Activated naive CD8-positive, alpha-beta T cell treated with anti-CD3 and anti-CD28 coated beads, Interleukin-2, amount 10 ng/mL, durations not matched to agents 7 days and 5 days (primary cell): ENCODE results near the gene IGIP. TPM values are rescaled to one million over a fixed set of nuclear protein-coding genes. Genes with fewer than 3 reads are reported as not detected.
A peak's percentile ranks its signal among the peaks of the same experiment; 100 is the strongest.

Experiments
- ATAC-seq: fragments of 150-1000 bp; cut with Tn5 transposase; one replicate; pipeline ENCODE4 v1.10.0; 2021; ENCODE audit warnings: low read depth, moderate library complexity
- POLR2A ChIA-PET: fragments of 350-600 bp; sonication (Branson Sonifier 250); formaldehyde crosslinking; loops from one replicate; lab custom pipeline; 2021; ENCODE audit warnings: antibody characterized with exemption; lab: Charles Lee
- DNase-seq: peaks from one replicate; pipeline ENCODE4 v3.0.0; 2021
- H3K27ac Mint-ChIP-seq: one replicate; pipeline ENCODE4 v1.8.0; 2022; ENCODE audit warnings: mild to moderate bottlenecking, mixed read lengths
- H3K27me3 Mint-ChIP-seq: one replicate; pipeline ENCODE4 v1.8.0; 2022; ENCODE audit warnings: mild to moderate bottlenecking, moderate library complexity, mixed read lengths
- H3K36me3 Mint-ChIP-seq: one replicate; pipeline ENCODE4 v1.8.0; 2021; ENCODE audit warnings: mild to moderate bottlenecking, mixed read lengths
- H3K4me1 Mint-ChIP-seq: one replicate; pipeline ENCODE4 v1.8.0; 2021; ENCODE audit warnings: mixed read lengths
- H3K4me3 Mint-ChIP-seq: one replicate; pipeline ENCODE4 v1.8.0; 2022; ENCODE audit warnings: mild to moderate bottlenecking, moderate library complexity, mixed read lengths
- H3K9me3 Mint-ChIP-seq: one replicate; pipeline ENCODE4 v1.8.0; 2021; ENCODE audit warnings: mixed read lengths
- total RNA-seq, 2 experiments: library from RNA; stranded (reverse); gene quantifications; one replicate each; pipeline ENCODE4 v1.2.3, GENCODE V29; 2021

Gene IGIP
- 1 to 10 TPM; 6.9 to 7.3 TPM for total RNA-seq

DNA sequence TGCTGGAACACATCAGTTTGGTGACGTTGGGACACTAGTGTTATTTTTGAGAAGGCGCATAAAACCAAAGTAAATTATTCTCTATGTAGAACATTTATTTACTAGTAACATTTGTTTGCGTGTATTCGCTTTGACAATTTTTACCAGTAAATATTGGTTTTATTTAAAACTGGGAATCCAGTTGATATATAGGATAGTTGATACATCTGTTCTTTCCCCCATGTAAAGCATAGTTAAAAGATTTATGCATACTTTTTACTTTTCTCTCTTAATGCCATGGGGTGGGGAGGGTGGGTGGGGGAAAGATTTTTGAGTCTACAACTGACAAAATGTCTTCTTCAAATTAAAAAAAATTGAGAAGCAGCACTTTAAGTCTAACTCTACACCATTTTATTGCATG is at the start of gene IGIP:
TSS of gene IGIP (plus strand) at position 301 of the 400 bp plus-strand sequence. CDS start 2,540 bp downstream, outside the sequence.
- DNase-seq, result no peak
- Mint-ChIP-seq H3K4me1 (peaks cover 20% of the 10 kb centered on the region), H3K4me3 (no peak within 1 kb of the TSS), H3K27ac (no peak within 1 kb of the TSS), H3K27me3 (no peaks in the 10 kb centered on the region), H3K36me3 (peaks cover 4% of the 10 kb centered on the region), H3K9me3 (no peaks in the 10 kb centered on the region)
- no peak for ATAC-seq
- POLR2A ChIA-PET, result no interaction called here

GRCh38 chr5:140076142-140076541 is 49.6 kb upstream of the IGIP start:
- no peak for ATAC-seq
- Mint-ChIP-seq H3K27ac (no peak overlapping the region), H3K4me3 (no peak overlapping the region), H3K27me3 (peaks cover 33% of the 10 kb centered on the region), H3K9me3 (no peaks in the 10 kb centered on the region), H3K36me3 (no peaks in the 10 kb centered on the region), H3K4me1 (no peaks in the 10 kb centered on the region)
- POLR2A ChIA-PET, result no interaction called here
- no peak for DNase-seq

- Mint-ChIP-seq H3K4me1 (no peaks in the 10 kb centered on the region), H3K27ac (no peak overlapping the region), H3K27me3 (peaks cover 37% of the 10 kb centered on the region), H3K9me3 (no peaks in the 10 kb centered on the region), H3K4me3 (no peak overlapping the region), H3K36me3 (no peaks in the 10 kb centered on the region)
- ATAC-seq, result no peak
- POLR2A ChIA-PET, result interaction anchor here (0.5 kb wide), 1 partner anchor 67 kb away, joined by 3 read pairs; no protein-coding TSS in a partner anchor
- DNase-seq, result no peak
Observed at GRCh38 chr5:140076788-140077187, 48.9 kb upstream of the IGIP start.

GRCh38 chr5:140083120-140083519 is 42.6 kb upstream of the IGIP start:
- no peak overlapping the region for H3K4me3 Mint-ChIP-seq
- POLR2A ChIA-PET, result no interaction called here
- peaks cover 39% of the 10 kb centered on the region for H3K27me3 Mint-ChIP-seq
- no peak for ATAC-seq
- H3K27ac Mint-ChIP-seq, result no peak overlapping the region
- no peaks in the 10 kb centered on the region for H3K9me3 Mint-ChIP-seq
- no peak for DNase-seq
- H3K4me1 Mint-ChIP-seq, result no peaks in the 10 kb centered on the region
- H3K36me3 Mint-ChIP-seq, result no peaks in the 10 kb centered on the region

DNA sequence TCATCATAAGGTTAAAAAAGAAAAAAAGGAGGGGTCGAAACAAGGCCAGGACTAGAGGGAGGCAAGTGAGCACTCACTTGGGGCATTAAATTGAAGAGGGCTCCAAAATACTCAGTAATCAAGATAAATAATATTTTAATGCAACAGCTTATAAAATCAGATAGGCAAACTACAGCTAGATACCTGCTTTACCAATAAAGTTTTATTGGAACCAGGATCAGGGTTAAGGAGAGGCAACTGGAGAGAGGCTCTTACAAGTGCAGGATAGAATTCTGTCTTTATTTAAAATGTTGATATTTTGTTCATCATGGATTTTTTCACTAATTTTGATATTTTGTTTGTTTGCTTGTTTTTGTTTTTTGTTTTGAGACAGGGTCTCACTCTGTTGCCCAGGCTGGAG is 42.1 kb upstream of the IGIP start:
- H3K9me3 Mint-ChIP-seq, result no peaks in the 10 kb centered on the region
- H3K27me3 Mint-ChIP-seq, result peaks cover 39% of the 10 kb centered on the region
- ATAC-seq, result no peak
- H3K4me1 Mint-ChIP-seq, result no peaks in the 10 kb centered on the region
- POLR2A ChIA-PET, result no interaction called here
- no peak overlapping the region for H3K27ac Mint-ChIP-seq
- H3K4me3 Mint-ChIP-seq, result no peak overlapping the region
- no peak for DNase-seq
- H3K36me3 Mint-ChIP-seq, result no peaks in the 10 kb centered on the region

DNA sequence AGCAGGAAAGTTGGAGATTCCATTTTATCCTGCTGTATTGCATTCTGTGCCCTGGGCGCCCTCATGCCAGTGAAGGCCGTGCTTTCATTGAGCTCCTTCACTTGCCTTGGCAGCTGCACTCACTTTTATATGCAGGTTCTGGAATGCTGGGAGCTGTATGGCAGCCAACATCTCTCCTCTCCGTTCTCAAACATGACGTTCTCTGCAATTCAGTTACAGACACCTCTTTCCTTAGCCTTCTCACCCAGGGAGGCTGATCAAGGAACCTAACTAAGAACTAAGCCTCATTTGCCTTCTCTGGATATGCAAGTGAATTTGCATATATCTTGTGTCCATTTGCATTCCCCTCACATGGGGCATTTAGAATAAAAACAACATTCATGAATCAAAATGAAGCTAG is 41.2 kb upstream of the IGIP start:
- Mint-ChIP-seq H3K9me3 (peaks cover 4% of the 10 kb centered on the region), H3K36me3 (no peaks in the 10 kb centered on the region), H3K27me3 (peaks cover 43% of the 10 kb centered on the region), H3K4me3 (no peak overlapping the region), H3K27ac (no peak overlapping the region), H3K4me1 (no peaks in the 10 kb centered on the region)
- ATAC-seq (no peak), DNase-seq (no peak)
- POLR2A ChIA-PET, result no interaction called here

DNA sequence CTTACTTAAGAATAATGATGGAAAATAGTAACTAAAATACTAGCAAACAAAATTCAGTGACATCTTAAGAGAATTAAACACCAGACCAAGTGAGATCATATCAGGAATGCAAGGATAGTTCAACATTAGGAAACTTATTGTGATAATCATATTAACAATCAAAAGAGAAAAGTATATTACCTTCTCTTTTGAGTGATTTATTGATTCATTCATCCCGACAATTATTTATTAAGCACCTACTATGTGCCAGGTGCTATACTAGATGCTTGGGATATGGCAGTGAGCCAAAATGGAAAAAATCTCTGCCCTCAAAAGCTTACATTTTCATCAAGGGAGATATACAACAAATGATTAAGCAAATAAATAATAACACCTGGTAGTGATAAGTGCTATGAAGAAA is 35.5 kb upstream of the IGIP start:
- ATAC-seq (no peak), DNase-seq (no peak)
- no peaks in the 10 kb centered on the region for H3K4me1 Mint-ChIP-seq
- H3K27ac Mint-ChIP-seq, result no peak overlapping the region
- H3K27me3 Mint-ChIP-seq, result peaks cover 24% of the 10 kb centered on the region
- peaks cover 15% of the 10 kb centered on the region for H3K9me3 Mint-ChIP-seq
- POLR2A ChIA-PET, result no interaction called here
- H3K4me3 Mint-ChIP-seq, result no peak overlapping the region
- no peaks in the 10 kb centered on the region for H3K36me3 Mint-ChIP-seq

GRCh38 chr5:140093179-140093578 is 32.6 kb upstream of the IGIP start:
- no peak overlapping the region for H3K27ac Mint-ChIP-seq
- H3K4me3 Mint-ChIP-seq, result no peak overlapping the region
- H3K4me1 Mint-ChIP-seq, result no peaks in the 10 kb centered on the region
- peaks cover 15% of the 10 kb centered on the region for H3K9me3 Mint-ChIP-seq
- no peak for ATAC-seq
- H3K36me3 Mint-ChIP-seq, result no peaks in the 10 kb centered on the region
- peaks cover 20% of the 10 kb centered on the region for H3K27me3 Mint-ChIP-seq
- POLR2A ChIA-PET, result interaction anchor here (1.4 kb wide), 1 partner anchor 15 kb away, joined by 6 read pairs; no protein-coding TSS in a partner anchor
- DNase-seq, result no peak

- POLR2A ChIA-PET, result no interaction called here
Observed at GRCh38 chr5:140093866-140094265, 31.9 kb upstream of the IGIP start.

GRCh38 chr5:140094889-140095288 is 30.8 kb upstream of the IGIP start:
- H3K4me3 Mint-ChIP-seq, result no peak overlapping the region
- no peak for DNase-seq
- H3K9me3 Mint-ChIP-seq, result peaks cover 9% of the 10 kb centered on the region
- H3K27me3 Mint-ChIP-seq, result peaks cover 15% of the 10 kb centered on the region
- H3K36me3 Mint-ChIP-seq, result no peaks in the 10 kb centered on the region
- no peak overlapping the region for H3K27ac Mint-ChIP-seq
- ATAC-seq, result no peak
- POLR2A ChIA-PET, result no interaction called here
- no peaks in the 10 kb centered on the region for H3K4me1 Mint-ChIP-seq

More at GRCh38 chr5:140093866-140094265, 31.9 kb upstream of the IGIP start:
- Mint-ChIP-seq H3K36me3 (no peaks in the 10 kb centered on the region), H3K9me3 (peaks cover 15% of the 10 kb centered on the region), H3K4me1 (no peaks in the 10 kb centered on the region), H3K27ac (no peak overlapping the region), H3K27me3 (peaks cover 20% of the 10 kb centered on the region), H3K4me3 (no peak overlapping the region)
- ATAC-seq (no peak), DNase-seq (no peak)

GRCh38 chr5:140101179-140101578 is 24.6 kb upstream of the IGIP start:
- no peak overlapping the region for H3K4me3 Mint-ChIP-seq
- no peaks in the 10 kb centered on the region for H3K36me3 Mint-ChIP-seq
- H3K4me1 Mint-ChIP-seq, result peaks cover 1% of the 10 kb centered on the region
- ATAC-seq (no peak), DNase-seq (no peak)
- POLR2A ChIA-PET, result no interaction called here
- H3K27me3 Mint-ChIP-seq, result peaks cover 31% of the 10 kb centered on the region
- no peak overlapping the region for H3K27ac Mint-ChIP-seq
- no peaks in the 10 kb centered on the region for H3K9me3 Mint-ChIP-seq

DNA sequence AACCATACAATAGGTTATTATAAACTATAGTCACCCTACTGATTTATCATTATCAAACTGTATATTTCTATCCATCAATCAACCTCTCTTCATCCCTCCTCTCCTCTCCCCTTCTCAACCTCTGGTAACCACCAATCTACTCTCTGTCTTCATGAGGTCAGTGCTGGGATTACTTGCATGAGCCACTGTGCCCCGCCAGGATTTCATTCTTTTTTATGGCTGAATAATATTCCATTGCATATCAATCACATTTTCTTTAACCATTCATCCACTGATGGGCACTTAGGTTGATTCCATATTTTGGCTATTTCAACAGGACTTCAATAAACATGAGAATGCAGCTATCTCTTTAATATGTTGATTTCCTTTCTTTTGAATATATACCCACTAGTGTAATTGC is 22.6 kb upstream of the IGIP start:
- Mint-ChIP-seq H3K4me3 (no peak overlapping the region), H3K36me3 (no peaks in the 10 kb centered on the region), H3K27me3 (peaks cover 28% of the 10 kb centered on the region), H3K9me3 (no peaks in the 10 kb centered on the region), H3K27ac (no peak overlapping the region), H3K4me1 (peaks cover 11% of the 10 kb centered on the region)
- ATAC-seq, result no peak
- no peak for DNase-seq
- POLR2A ChIA-PET, result no interaction called here

DNA sequence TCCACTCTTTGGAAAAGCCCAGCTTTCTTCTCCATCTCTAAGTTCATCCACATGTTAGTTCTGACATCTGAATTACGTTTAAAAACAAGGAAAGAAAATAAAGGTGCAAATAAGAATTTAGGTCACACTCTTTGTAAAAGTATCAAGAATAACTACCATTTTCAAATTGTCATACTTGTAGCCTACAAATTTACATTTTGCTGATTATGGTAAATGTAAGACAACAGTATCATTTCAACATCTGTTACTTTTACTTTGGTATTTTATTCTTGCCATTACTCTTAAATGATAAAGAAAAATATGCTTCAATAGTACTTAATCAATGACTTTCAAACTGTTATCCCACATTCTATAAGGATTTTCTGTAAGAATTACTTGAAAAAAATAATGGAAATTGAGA is 21.6 kb upstream of the IGIP start:
- Mint-ChIP-seq H3K36me3 (peaks cover under 1% of the 10 kb centered on the region), H3K4me1 (peaks cover 13% of the 10 kb centered on the region), H3K27me3 (peaks cover 28% of the 10 kb centered on the region), H3K27ac (no peak overlapping the region), H3K4me3 (no peak overlapping the region), H3K9me3 (no peaks in the 10 kb centered on the region)
- ATAC-seq (no peak), DNase-seq (no peak)
- POLR2A ChIA-PET, result no interaction called here

GRCh38 chr5:140106101-140106500 is 19.6 kb upstream of the IGIP start:
- POLR2A ChIA-PET, result no interaction called here
- DNase-seq, result no peak
- peaks cover 2% of the 10 kb centered on the region for H3K36me3 Mint-ChIP-seq
- no peaks in the 10 kb centered on the region for H3K9me3 Mint-ChIP-seq
- no peak overlapping the region for H3K27ac Mint-ChIP-seq
- H3K27me3 Mint-ChIP-seq, result peaks cover 27% of the 10 kb centered on the region
- no peak for ATAC-seq
- H3K4me3 Mint-ChIP-seq, result peak overlapping the region; percentile 100
- peaks cover 24% of the 10 kb centered on the region for H3K4me1 Mint-ChIP-seq
